RPMI7951 (cell line): Measurements from ENCODE around the gene JPH2. TPM values are rescaled to one million over a fixed set of nuclear protein-coding genes. Genes with fewer than 3 reads are reported as not detected.

Source experiments
- total RNA-seq: library from RNA; depleted of rRNA; stranded (reverse); fragments of >200 nt; shearing (Covaris generic); gene quantifications from 2 replicates; pipeline ENCODE4 v1.2.3, GENCODE V29; 2014; rRNA removed

Gene JPH2
- total RNA-seq, 1 experiment from 2014 or later, result 16.0 TPM

Other genes with a start within 250 kb of the JPH2 start
- 81.6 and 89.0 TPM in 2 replicates for gene OSER1, start 23.6 kb upstream of the JPH2 start, total RNA-seq
- not detected in 2 replicates for gene GDAP1L1, start 60.1 kb upstream of the JPH2 start, total RNA-seq
- gene FITM2, start 124.0 kb upstream of the JPH2 start, total RNA-seq, result 9.1 and 14.1 TPM in 2 replicates
- gene R3HDML, start 149.9 kb upstream of the JPH2 start, total RNA-seq, result not detected in 2 replicates
- gene HNF4A, start 168.5 kb upstream of the JPH2 start, total RNA-seq, result not detected in 2 replicates